Hair follicular keratinocyte (primary cell): ENCODE measurements around the gene TMEM170A. TPM values are rescaled to one million over a fixed set of nuclear protein-coding genes. Genes with fewer than 3 reads are reported as not detected.

Source experiments
- total RNA-seq: library from RNA; depleted of rRNA; stranded (reverse); fragments of >200 nt; gene quantifications from 2 replicates; pipeline ENCODE4 v1.2.3, GENCODE V29; 2015

TMEM170A gene, protein sequence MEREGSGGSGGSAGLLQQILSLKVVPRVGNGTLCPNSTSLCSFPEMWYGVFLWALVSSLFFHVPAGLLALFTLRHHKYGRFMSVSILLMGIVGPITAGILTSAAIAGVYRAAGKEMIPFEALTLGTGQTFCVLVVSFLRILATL
- 14.7 and 16.4 TPM in 2 replicates for total RNA-seq

DNA sequence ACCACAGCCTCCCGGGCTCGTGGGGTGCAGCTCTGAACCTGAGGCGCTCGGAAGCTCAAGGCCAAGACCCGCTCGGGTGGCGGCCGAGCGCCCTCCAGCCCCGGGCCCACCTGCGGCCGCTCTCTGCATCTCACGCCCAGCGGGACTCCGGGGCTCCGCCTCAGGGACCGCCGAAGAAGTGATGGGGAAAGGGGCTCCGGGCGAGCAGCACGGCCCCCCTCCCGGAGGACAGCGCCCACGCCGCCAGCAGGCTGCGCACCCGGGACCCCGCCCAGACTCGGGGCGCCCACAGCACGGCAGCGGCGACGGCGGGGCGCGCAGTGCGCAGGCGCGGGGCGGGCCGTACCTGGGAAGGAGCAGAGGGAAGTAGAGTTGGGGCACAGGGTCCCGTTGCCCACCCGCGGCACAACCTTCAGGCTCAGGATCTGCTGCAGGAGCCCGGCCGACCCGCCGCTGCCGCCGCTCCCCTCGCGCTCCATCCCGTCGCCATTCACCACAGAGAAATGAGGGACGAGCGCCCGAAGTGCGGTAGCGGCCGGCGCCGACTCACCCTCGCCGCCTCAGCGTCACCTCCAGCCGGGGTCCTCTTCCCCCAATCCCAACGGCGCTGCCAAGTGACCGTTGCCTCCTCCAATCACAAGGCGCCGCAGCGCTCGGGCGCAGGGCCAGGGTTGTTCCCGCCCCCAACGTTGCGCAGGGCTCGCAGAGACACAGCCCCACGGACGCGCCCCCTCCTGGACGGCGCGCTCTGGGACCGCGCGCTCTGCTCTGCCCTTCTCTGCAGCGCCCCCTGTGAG is at the start of gene TMEM170A:
TSS of gene TMEM170A (minus strand) at position 568 of the 797 bp plus-strand sequence. CDS start at position 479, 89 bp downstream.

DNA sequence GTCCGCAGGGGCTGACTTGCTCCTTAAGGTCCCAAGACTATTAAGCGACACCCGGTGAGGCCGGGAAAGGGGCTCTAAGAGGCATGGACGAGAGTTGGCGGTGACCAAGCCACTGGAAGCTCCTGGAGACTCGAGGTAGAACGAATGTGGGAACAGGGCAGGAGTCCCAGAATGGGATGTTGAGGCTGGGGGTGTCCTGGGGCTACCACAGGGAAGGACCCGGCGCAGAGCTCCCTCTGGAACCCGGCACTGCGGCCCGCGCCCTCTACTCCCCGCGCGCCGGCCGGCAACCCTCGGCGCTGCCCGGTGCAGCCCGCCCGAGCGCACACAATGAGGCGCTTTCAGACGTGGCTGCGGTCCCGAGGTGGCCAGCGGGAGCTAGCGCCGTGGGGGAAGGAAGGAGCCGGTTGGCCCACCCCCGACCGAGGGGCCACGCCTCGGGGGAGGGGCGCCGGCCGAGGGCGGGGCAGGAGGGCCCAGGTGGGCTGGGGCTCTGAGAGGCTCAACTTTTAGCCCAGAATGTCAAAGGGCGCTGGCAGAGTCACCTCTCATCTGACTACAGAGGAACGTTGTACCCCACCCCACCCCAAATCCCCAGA is 30.7 kb upstream of the TMEM170A start, which contains the start of gene CHST6:
TSS of gene CHST6 (minus strand) at position 366 of the 599 bp plus-strand sequence. CDS start 15,613 bp downstream, outside the sequence.

GRCh38 chr16:75432828-75433731 is 31.4 kb downstream of the TMEM170A start, which contains the start of gene CFDP1:
CFDP1 (minus strand) TSS chr16:75433503; CDS start chr16:75433352, 151 bp downstream.

Other genes with a start within 250 kb of the TMEM170A start
- not detected in 2 replicates for gene CTRB1, start 245.7 kb downstream of the TMEM170A start, total RNA-seq
- 87.9 and 93.0 TPM in 2 replicates for gene BCAR1, start 213.1 kb downstream of the TMEM170A start, total RNA-seq
- gene CFDP1, start 31.2 kb downstream of the TMEM170A start, total RNA-seq = 37.4 and 46.0 TPM in 2 replicates
- 1.1 and 3.0 TPM in 2 replicates for gene CHST6, start 30.8 kb upstream of the TMEM170A start, total RNA-seq
- gene CHST5, start 71.4 kb upstream of the TMEM170A start, total RNA-seq = 0.08 TPM in 1 of 2 replicates, not detected in the other
- gene TMEM231, start 91.6 kb upstream of the TMEM170A start, total RNA-seq = 5.3 and 9.3 TPM in 2 replicates
- 49.1 and 51.5 TPM in 2 replicates for gene GABARAPL2, start 101.7 kb upstream of the TMEM170A start, total RNA-seq
- 32.0 and 41.5 TPM in 2 replicates for gene ADAT1, start 158.6 kb upstream of the TMEM170A start, total RNA-seq
- gene KARS1, start 183.0 kb upstream of the TMEM170A start, total RNA-seq = 172 and 260 TPM in 2 replicates
- gene TERF2IP, start 183.1 kb upstream of the TMEM170A start, total RNA-seq = 38.3 and 38.9 TPM in 2 replicates
- not detected in 2 replicates for gene CPHXL2, start 212.3 kb upstream of the TMEM170A start, total RNA-seq
- not detected in 2 replicates for gene DUXB, start 236.8 kb upstream of the TMEM170A start, total RNA-seq